ENCODE data around the gene RYR1. TPM values are rescaled to one million over a fixed set of nuclear protein-coding genes. Genes with fewer than 3 reads are reported as not detected.
A peak's percentile ranks its signal among the peaks of the same experiment; 100 is the strongest.

Gene RYR1
- total RNA-seq, 1 donor from 2014 or later, result 9.3 TPM

DNA sequence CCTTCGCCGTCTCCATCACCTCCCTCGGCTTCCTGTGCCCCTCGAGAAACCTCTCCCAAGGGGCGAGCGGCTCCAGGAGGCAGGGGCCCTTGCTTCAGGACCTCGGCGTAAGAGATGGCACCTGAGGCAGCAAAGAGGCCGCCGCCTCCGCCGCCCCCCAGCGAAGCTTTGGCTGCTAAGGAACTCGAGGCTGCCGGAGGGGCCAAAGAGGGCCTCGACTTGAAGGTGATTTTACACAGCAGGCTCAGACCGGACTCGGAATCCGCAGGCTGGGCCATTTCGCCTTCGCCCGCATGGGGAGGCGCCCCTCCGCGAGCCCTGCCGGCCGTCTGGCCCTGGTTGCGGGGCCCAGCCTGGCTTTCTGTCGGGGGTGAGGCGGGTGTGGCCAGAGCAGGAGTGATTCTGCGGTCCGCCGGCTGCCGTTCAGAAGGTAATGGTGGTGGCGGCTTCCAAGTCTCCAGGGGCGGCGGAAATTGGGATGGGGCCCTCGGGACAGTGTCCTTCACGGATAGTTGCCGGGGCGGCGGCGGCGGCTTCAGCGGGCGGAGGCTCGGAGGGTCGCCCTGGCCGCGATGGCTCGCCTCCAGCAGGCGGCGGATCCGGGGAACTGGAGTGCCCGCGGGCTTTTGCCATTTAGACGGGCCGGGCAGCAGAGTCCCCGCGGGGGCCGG, 47.1 kb upstream of the RYR1 start:
- Mint-ChIP-seq H3K9me3 (no peaks in the 10 kb centered on the region), H3K27me3 (peaks cover 24% of the 10 kb centered on the region), H3K4me3 (no peak overlapping the region), H3K27ac (no peak overlapping the region), H3K36me3 (peaks cover 20% of the 10 kb centered on the region), H3K4me1 (ENCODE audit: unreplicated experiment) (peaks cover 9% of the 10 kb centered on the region)
- DNase-seq (ENCODE audit: extremely low spot score, unreplicated experiment), result no peak
- TF ChIP-seq, protein P1, sequence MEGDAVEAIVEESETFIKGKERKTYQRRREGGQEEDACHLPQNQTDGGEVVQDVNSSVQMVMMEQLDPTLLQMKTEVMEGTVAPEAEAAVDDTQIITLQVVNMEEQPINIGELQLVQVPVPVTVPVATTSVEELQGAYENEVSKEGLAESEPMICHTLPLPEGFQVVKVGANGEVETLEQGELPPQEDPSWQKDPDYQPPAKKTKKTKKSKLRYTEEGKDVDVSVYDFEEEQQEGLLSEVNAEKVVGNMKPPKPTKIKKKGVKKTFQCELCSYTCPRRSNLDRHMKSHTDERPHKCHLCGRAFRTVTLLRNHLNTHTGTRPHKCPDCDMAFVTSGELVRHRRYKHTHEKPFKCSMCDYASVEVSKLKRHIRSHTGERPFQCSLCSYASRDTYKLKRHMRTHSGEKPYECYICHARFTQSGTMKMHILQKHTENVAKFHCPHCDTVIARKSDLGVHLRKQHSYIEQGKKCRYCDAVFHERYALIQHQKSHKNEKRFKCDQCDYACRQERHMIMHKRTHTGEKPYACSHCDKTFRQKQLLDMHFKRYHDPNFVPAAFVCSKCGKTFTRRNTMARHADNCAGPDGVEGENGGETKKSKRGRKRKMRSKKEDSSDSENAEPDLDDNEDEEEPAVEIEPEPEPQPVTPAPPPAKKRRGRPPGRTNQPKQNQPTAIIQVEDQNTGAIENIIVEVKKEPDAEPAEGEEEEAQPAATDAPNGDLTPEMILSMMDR (conservative IDR thresholded peaks at IDR 0.05), result no peak

DNA sequence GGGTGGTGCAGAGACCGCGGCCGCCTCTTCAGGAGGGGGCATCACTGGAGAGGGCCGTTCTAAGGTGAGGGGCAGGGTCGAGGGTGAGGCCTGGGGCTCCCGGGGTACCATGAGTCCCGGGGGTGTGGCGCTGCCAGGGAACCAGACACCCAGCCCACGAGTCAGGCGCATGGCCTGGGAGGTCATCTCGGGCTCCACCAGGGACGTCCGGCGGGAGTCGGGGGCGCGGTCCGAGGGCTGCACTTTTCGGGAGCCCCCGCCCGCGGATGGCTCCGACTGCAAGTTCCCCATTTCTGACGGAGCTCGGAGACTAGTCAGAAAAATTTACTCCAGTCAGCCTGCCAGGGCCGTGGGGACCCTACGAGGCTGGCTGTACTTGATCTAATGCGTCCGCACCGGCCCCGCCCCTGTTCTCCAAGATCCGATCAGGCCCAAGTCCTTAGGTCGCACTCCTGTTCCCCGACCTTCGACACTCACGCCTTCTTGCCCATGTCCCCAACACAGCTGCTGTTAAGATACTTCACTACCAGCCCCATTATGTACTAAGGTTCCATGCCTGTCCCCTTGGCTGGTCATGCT, 46.4 kb upstream of the RYR1 start:
- TF ChIP-seq, protein P1 (conservative IDR thresholded peaks at IDR 0.05), result no peak
- Mint-ChIP-seq H3K4me3 (peak overlapping the region; percentile 95), H3K27ac (peak overlapping the region; percentile 90), H3K4me1 (ENCODE audit: unreplicated experiment) (peaks cover 9% of the 10 kb centered on the region), H3K27me3 (peaks cover 28% of the 10 kb centered on the region), H3K9me3 (no peaks in the 10 kb centered on the region), H3K36me3 (peaks cover 14% of the 10 kb centered on the region)
- DNase-seq (ENCODE audit: extremely low spot score, unreplicated experiment), result no peak

DNA sequence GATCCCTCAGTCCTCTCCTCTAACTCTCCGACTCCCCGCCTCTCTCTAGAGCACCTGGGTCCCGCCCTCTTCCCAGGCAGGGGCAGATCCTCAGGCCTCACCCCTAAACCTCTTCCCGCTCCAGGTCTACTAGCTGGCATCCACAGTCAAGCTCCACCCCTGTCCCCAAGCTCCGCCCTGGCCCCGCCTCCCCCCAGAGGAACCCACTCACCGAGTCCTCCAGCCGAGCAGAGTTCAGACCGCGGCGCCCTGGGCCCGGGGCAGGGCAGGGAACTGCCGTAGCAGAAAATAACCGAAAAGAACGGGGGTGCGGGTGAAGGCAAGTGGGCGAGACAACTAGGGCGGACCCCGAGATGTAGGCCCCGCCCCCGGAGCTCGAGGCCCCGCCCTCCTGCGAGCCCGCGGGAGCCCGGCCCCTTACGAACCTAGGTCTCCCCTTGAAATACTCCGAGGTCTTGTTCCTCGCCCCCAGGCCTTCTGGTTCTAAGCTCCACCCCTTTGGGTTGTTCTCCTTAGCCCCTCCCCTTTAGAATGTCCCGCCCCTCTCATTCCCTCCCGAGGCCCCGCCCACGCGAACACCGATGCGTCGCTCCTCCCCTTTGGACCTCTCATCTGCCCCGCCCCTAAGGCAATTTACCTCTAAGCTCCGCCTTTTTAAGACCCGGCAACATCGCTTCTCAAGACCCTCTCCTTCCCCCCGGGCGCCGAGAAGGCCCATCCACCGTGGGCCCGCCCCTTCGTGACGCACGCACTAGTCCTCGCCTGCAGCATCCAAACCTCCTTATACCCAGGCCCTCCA, 45.7 kb upstream of the RYR1 start, which contains the start of gene GGN:
Gene GGN, minus strand, starts transcription at position 485 of the 799 bp plus-strand sequence. CDS start 773 bp downstream, outside the sequence.
- DNase-seq (ENCODE audit: extremely low spot score, unreplicated experiment), result peak; percentile 92
- H3K36me3 Mint-ChIP-seq, result peaks cover 13% of the 10 kb centered on the region
- peaks cover 34% of the 10 kb centered on the region for H3K27me3 Mint-ChIP-seq
- peak within 1 kb of the TSS; percentile 95 for H3K4me3 Mint-ChIP-seq
- H3K27ac Mint-ChIP-seq, result peak within 1 kb of the TSS; percentile 90
- no peaks in the 10 kb centered on the region for H3K9me3 Mint-ChIP-seq
- TF ChIP-seq, protein P1 (conservative IDR thresholded peaks at IDR 0.05), result no peak
- peaks cover 9% of the 10 kb centered on the region for H3K4me1 Mint-ChIP-seq (ENCODE audit: unreplicated experiment)

DNA sequence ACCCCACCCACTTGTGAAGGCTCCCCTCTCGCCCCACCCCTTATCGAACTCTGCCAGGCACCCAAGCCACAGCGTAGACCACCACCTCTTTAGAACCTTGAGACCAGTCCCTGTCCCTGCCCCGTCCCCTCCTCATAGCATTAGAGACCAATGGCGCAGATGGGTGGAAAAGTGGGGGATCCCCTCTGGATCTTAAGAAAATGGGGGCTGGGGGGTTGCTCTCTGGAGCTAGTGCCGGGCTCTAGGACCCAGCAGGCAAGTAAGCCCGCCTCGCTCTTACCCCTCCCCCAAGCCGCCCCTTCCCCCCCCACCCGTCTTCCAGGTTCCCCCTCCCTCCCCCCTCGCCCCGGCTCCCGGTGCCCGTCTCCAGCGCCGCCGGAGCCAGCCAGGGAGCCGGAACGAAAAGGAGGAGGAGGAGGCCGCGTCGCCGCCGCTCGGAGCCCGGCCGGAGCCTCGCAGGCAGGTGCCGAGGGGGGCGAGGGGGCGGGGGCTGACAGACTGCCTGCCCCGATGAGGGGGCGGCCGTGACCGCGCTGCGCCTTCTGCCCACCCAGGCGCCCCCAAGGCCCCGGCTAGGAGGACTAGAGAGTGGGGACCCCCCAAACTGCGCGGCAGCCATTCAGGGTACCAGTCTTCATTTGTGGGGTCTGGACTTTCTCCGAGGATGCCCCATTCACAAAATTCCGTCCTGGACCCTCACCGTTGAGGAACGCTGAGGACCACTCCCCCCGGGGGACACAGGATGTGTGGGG, 45.0 kb upstream of the RYR1 start, which contains the start of gene SPRED3:
Gene SPRED3, plus strand, starts transcription at position 349 of the 752 bp plus-strand sequence. CDS start 1,606 bp downstream, outside the sequence.
- peaks cover 11% of the 10 kb centered on the region for H3K36me3 Mint-ChIP-seq
- TF ChIP-seq, protein P1 (conservative IDR thresholded peaks at IDR 0.05), result no peak
- no peak for DNase-seq (ENCODE audit: extremely low spot score, unreplicated experiment)
- peak within 1 kb of the TSS; percentile 95 for H3K4me3 Mint-ChIP-seq
- H3K9me3 Mint-ChIP-seq, result no peaks in the 10 kb centered on the region
- peaks cover 9% of the 10 kb centered on the region for H3K4me1 Mint-ChIP-seq (ENCODE audit: unreplicated experiment)
- peaks cover 38% of the 10 kb centered on the region for H3K27me3 Mint-ChIP-seq
- H3K27ac Mint-ChIP-seq, result peak within 1 kb of the TSS; percentile 90
